ENCODE data around the gene ZNF385D. TPM values are rescaled to one million over a fixed set of nuclear protein-coding genes. Genes with fewer than 3 reads are reported as not detected.

ZNF385D gene
- polyA plus RNA-seq, 2 donors = 0.39 to 0.52 TPM

DNA sequence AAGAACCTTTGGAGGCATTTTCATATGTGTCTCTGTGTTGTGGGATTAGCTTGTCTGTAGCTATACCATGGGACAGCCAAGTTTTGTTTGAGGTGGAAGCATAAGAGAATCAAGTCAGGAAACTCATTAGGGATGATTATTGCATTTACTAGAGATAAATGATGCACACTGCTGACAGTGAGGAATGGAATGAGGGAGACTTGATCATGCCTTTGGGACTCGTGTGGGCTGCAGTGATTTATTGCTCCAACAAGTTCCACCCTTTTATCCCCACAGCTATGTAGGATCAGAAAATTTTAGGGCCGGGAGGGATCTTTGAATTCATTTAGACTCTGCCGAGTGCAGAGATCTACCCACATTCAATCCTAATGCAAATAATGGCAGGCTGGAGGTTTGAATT is 16.3 kb downstream of the ZNF385D start:
- H3K4me1 ChIP-seq (ENCODE audit: control insufficient read depth in 2 of 2, insufficient read depth in 2 of 2, low read length in 1 of 2) = no peaks in the 10 kb centered on the region
- no peaks in the 10 kb centered on the region for H3K36me3 ChIP-seq (ENCODE audit: control insufficient read depth in 2 of 2, insufficient read depth in 2 of 2, low read length in 1 of 2)
- WGBS, 2 donors = 47 to 55% methylated on average over 3 of the region's 3 CpGs
- no peaks in the 10 kb centered on the region for H3K27me3 ChIP-seq (ENCODE audit: control insufficient read depth in 1 of 2, insufficient read depth in 2 of 2, low read length in 2 of 2)
- no peaks in the 10 kb centered on the region for H3K9me3 ChIP-seq (ENCODE audit: control insufficient read depth in 2 of 2, insufficient read depth in 1 of 2, low read depth in 1 of 2, low read length in 1 of 2)
- no peak overlapping the region for H3K4me3 ChIP-seq (ENCODE audit: low read depth in 1 of 2, low read length in 2 of 2)
- H3K27ac ChIP-seq (ENCODE audit: low read depth in 2 of 2, low read length in 1 of 2) = no peak overlapping the region

DNA sequence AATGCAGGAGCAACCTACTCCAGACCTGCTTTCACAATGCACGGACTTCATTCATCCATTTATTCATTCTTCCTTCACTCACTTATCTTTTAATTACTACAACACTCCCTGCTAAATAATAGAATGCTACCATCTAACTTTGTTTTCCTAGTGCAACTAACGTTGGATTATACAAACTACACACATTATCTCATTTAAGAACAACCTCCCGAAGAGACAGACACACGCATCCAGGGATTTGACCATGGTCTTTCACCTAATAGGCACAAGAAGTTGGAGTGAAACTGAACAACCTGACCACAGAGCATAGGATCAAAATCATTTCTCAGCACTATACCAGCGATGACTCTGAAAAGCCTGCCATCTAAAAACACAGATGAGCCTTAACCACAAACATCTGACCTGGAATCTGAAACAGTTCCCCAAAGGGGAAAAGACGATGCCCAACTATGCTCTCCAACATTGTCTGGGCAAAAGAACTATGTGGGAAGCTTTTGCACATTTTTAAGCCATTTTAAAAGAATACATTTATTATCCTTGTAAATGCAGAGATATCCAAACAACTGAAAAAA is 21.0 kb downstream of the ZNF385D start:
- Histone ChIP-seq H3K36me3 (ENCODE audit: control insufficient read depth in 2 of 2, insufficient read depth in 2 of 2, low read length in 1 of 2) (no peaks in the 10 kb centered on the region), H3K27ac (ENCODE audit: low read depth in 2 of 2, low read length in 1 of 2) (no peak overlapping the region), H3K9me3 (ENCODE audit: control insufficient read depth in 2 of 2, insufficient read depth in 1 of 2, low read depth in 1 of 2, low read length in 1 of 2) (no peaks in the 10 kb centered on the region), H3K27me3 (ENCODE audit: control insufficient read depth in 1 of 2, insufficient read depth in 2 of 2, low read length in 2 of 2) (no peaks in the 10 kb centered on the region), H3K4me1 (ENCODE audit: control insufficient read depth in 2 of 2, insufficient read depth in 2 of 2, low read length in 1 of 2) (no peaks in the 10 kb centered on the region), H3K4me3 (ENCODE audit: low read depth in 1 of 2, low read length in 2 of 2) (no peak overlapping the region)
- WGBS, 2 donors = 69 to 74% methylated on average over 6 of the region's 6 CpGs

DNA sequence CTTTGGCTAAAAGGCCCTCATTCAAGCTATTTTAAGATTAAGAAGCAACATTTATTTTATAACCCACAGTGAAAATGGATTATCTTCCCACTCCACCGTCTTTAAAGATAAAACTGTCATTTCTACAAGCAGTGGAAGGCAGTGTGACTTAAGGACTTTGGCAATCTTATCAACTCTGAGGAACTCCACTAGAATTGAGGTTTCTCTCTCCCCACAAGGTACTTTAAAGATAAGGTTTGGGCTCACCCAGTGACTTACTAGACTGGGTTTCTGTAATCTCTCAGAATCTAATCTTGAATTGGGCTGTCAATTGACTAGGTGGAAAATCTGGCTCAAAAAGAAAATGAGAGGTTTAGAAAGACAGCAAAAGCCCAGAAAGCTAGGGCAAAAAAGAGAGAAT is 21.7 kb downstream of the ZNF385D start:
- no peaks in the 10 kb centered on the region for H3K36me3 ChIP-seq (ENCODE audit: control insufficient read depth in 2 of 2, insufficient read depth in 2 of 2, low read length in 1 of 2)
- H3K27me3 ChIP-seq (ENCODE audit: control insufficient read depth in 1 of 2, insufficient read depth in 2 of 2, low read length in 2 of 2) = no peaks in the 10 kb centered on the region
- H3K9me3 ChIP-seq (ENCODE audit: control insufficient read depth in 2 of 2, insufficient read depth in 1 of 2, low read depth in 1 of 2, low read length in 1 of 2) = no peaks in the 10 kb centered on the region
- 33 to 51% methylated on average over 1 of the region's 1 CpG for WGBS, 2 donors
- no peaks in the 10 kb centered on the region for H3K4me1 ChIP-seq (ENCODE audit: control insufficient read depth in 2 of 2, insufficient read depth in 2 of 2, low read length in 1 of 2)
- H3K4me3 ChIP-seq (ENCODE audit: low read depth in 1 of 2, low read length in 2 of 2) = no peak overlapping the region
- no peak overlapping the region for H3K27ac ChIP-seq (ENCODE audit: low read depth in 2 of 2, low read length in 1 of 2)

DNA sequence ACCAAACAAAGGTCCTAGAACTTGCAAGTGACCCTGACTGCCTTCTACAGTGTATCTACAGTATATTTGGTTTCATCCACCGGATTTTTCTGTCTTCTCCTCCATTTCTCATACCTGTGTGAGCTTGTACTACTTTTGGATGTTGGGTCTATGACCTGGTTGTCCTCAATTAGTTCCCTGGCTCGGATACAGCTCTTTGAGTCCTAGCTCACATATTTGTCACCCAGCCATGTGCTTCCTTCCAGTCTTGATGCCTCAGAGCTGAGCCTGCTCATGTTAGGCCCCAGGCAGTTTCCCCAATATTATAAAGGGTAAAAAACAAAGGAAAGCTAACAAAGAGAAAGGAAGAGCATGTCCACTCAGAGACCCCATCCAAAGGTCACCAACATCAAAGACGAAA is 28.2 kb downstream of the ZNF385D start:
- Histone ChIP-seq H3K9me3 (ENCODE audit: control insufficient read depth in 2 of 2, insufficient read depth in 1 of 2, low read depth in 1 of 2, low read length in 1 of 2) (no peaks in the 10 kb centered on the region), H3K36me3 (ENCODE audit: control insufficient read depth in 2 of 2, insufficient read depth in 2 of 2, low read length in 1 of 2) (no peaks in the 10 kb centered on the region), H3K4me3 (ENCODE audit: low read depth in 1 of 2, low read length in 2 of 2) (no peak overlapping the region), H3K27ac (ENCODE audit: low read depth in 2 of 2, low read length in 1 of 2) (no peak overlapping the region), H3K27me3 (ENCODE audit: control insufficient read depth in 1 of 2, insufficient read depth in 2 of 2, low read length in 2 of 2) (no peaks in the 10 kb centered on the region), H3K4me1 (ENCODE audit: control insufficient read depth in 2 of 2, insufficient read depth in 2 of 2, low read length in 1 of 2) (no peaks in the 10 kb centered on the region)
- WGBS, 2 donors = 57 to 64% methylated on average over 3 of the region's 3 CpGs

DNA sequence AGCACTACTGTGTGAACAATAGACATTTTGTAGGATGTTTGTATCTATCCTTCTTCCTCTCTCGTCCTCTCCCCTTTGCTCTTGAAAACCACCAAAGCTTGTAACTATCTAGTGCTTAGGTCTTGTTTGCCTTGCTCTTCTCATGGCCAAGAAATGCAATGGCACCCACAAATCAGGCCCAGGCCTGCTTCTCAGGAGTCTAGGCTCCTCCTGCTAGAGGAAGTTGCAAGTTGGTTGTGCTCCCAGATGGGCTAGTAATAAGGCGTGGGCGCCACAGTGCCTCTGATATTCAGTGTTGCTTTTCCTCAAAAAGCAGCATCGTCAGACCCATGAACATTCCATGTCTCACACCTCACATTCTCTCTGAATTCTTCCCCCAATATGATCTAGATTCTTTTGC is 28.7 kb downstream of the ZNF385D start:
- Histone ChIP-seq H3K4me1 (ENCODE audit: control insufficient read depth in 2 of 2, insufficient read depth in 2 of 2, low read length in 1 of 2) (no peaks in the 10 kb centered on the region), H3K9me3 (ENCODE audit: control insufficient read depth in 2 of 2, insufficient read depth in 1 of 2, low read depth in 1 of 2, low read length in 1 of 2) (no peaks in the 10 kb centered on the region), H3K27ac (ENCODE audit: low read depth in 2 of 2, low read length in 1 of 2) (no peak overlapping the region), H3K4me3 (ENCODE audit: low read depth in 1 of 2, low read length in 2 of 2) (no peak overlapping the region), H3K36me3 (ENCODE audit: control insufficient read depth in 2 of 2, insufficient read depth in 2 of 2, low read length in 1 of 2) (no peaks in the 10 kb centered on the region), H3K27me3 (ENCODE audit: control insufficient read depth in 1 of 2, insufficient read depth in 2 of 2, low read length in 2 of 2) (no peaks in the 10 kb centered on the region)
- WGBS, 2 donors = 76 to 84% methylated on average over 4 of the region's 4 CpGs

DNA sequence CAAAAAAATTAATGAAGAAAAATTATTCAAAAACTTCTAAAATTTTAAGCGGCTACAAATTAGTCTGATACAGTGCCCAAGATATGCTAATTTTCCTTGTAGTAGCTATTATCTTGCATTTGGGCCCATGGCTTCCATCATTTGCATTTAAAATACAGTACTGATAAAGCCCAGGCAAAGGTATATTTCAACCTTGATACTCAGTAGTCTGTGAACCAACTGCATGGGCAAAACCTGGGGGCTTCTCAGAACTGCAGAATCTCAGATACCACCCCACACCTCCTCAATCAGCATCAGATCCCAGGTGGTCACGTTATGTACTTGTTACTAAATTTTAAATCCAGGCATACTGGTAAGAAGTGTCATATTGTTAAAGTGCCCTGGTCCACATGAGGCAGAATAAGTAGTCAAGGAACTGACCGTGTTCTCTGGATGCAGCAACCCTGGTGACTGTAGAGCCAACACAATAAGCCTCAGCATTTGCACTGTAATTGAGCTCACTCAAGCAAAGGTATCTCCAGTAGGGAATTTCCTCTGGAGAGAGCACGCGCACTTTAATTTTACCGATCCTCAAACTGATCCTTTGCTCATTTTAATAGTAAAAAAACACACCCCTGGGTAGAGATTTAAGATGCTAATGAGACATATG is 31.9 kb downstream of the ZNF385D start:
- H3K4me1 ChIP-seq (ENCODE audit: control insufficient read depth in 2 of 2, insufficient read depth in 2 of 2, low read length in 1 of 2) = no peaks in the 10 kb centered on the region
- no peaks in the 10 kb centered on the region for H3K36me3 ChIP-seq (ENCODE audit: control insufficient read depth in 2 of 2, insufficient read depth in 2 of 2, low read length in 1 of 2)
- no peaks in the 10 kb centered on the region for H3K27me3 ChIP-seq (ENCODE audit: control insufficient read depth in 1 of 2, insufficient read depth in 2 of 2, low read length in 2 of 2)
- H3K9me3 ChIP-seq (ENCODE audit: control insufficient read depth in 2 of 2, insufficient read depth in 1 of 2, low read depth in 1 of 2, low read length in 1 of 2) = no peaks in the 10 kb centered on the region
- 87 to 89% methylated on average over 6 of the region's 6 CpGs for WGBS, 2 donors
- H3K27ac ChIP-seq (ENCODE audit: low read depth in 2 of 2, low read length in 1 of 2) = no peak overlapping the region
- H3K4me3 ChIP-seq (ENCODE audit: low read depth in 1 of 2, low read length in 2 of 2) = no peak overlapping the region

DNA sequence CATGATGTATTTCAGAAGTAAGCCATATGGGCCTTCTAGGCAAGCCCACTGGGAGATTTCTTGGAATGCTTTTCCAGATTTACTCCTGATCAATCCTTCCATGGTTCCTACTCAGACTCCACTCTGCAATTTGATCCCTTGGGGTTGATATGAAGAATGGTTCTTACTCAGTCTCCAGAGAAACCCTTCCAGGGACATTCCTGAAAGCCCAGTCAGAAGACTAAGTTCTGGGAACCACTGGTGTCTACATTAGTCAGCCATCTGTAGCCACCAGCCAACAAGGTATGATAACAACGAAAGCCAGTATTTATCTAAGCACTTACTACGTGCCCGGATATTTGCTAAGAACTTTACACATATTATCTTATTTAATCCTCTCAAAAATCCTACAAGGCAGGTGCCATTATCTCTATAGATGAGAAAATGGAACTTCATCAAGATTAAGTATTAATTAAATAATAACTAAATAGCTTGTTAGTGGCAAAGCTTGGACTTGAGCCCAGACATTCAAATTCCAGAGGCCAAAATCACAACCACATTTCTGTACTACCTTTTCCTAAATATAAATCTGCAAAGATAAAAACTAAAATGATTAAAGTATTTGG is 32.7 kb downstream of the ZNF385D start:
- H3K4me1 ChIP-seq (ENCODE audit: control insufficient read depth in 2 of 2, insufficient read depth in 2 of 2, low read length in 1 of 2) = no peaks in the 10 kb centered on the region
- H3K36me3 ChIP-seq (ENCODE audit: control insufficient read depth in 2 of 2, insufficient read depth in 2 of 2, low read length in 1 of 2) = no peaks in the 10 kb centered on the region
- H3K9me3 ChIP-seq (ENCODE audit: control insufficient read depth in 2 of 2, insufficient read depth in 1 of 2, low read depth in 1 of 2, low read length in 1 of 2) = no peaks in the 10 kb centered on the region
- no peaks in the 10 kb centered on the region for H3K27me3 ChIP-seq (ENCODE audit: control insufficient read depth in 1 of 2, insufficient read depth in 2 of 2, low read length in 2 of 2)
- H3K27ac ChIP-seq (ENCODE audit: low read depth in 2 of 2, low read length in 1 of 2) = no peak overlapping the region
- no peak overlapping the region for H3K4me3 ChIP-seq (ENCODE audit: low read depth in 1 of 2, low read length in 2 of 2)
- WGBS, 2 donors = 42 to 59% methylated on average over 3 of the region's 3 CpGs

DNA sequence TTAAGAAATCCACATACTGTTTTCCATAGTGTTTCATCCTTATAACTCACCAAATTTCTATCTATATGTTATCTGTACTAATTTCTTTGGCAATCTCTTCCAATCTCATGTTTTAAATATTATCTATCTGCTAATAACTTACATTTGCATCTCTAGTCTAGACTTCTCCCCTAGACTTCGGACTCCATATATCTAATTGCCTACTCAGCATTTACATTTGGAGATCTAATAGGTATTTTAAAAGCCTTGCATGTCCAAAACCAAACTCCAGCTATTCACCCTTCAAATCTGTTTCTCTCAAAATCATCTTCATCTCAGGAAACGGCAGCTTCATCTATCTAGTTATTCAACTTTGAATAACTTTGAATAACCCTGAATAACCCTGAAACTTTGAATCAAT is 35.3 kb downstream of the ZNF385D start:
- H3K4me1 ChIP-seq (ENCODE audit: control insufficient read depth in 2 of 2, insufficient read depth in 2 of 2, low read length in 1 of 2) = no peaks in the 10 kb centered on the region
- H3K27me3 ChIP-seq (ENCODE audit: control insufficient read depth in 1 of 2, insufficient read depth in 2 of 2, low read length in 2 of 2) = no peaks in the 10 kb centered on the region
- H3K9me3 ChIP-seq (ENCODE audit: control insufficient read depth in 2 of 2, insufficient read depth in 1 of 2, low read depth in 1 of 2, low read length in 1 of 2) = no peaks in the 10 kb centered on the region
- no peak overlapping the region for H3K27ac ChIP-seq (ENCODE audit: low read depth in 2 of 2, low read length in 1 of 2)
- H3K4me3 ChIP-seq (ENCODE audit: low read depth in 1 of 2, low read length in 2 of 2) = no peak overlapping the region
- WGBS, 2 donors = 68 to 87% methylated on average over 2 of the region's 2 CpGs
- H3K36me3 ChIP-seq (ENCODE audit: control insufficient read depth in 2 of 2, insufficient read depth in 2 of 2, low read length in 1 of 2) = no peaks in the 10 kb centered on the region

DNA sequence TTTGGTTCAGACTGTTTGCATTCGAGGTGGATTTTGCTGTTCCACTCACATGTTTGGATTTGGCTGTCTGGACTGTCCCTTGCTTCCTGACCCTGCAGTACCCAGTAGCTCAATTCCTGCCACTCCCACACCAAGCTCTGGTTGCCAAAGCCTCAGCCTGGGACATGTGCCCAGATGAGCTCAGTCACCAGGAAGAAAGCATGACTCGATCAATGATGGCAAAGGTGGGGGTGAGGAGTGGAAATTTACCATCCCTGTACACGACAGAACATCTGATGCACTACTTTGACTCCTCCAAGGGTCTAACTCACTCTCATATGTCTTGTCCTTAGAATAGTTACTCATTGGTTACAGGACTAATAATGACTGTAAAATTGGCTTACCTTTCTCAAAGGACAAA is 45.2 kb downstream of the ZNF385D start:
- 18 to 31% methylated on average over 3 of the region's 3 CpGs for WGBS, 2 donors
- Histone ChIP-seq H3K36me3 (ENCODE audit: control insufficient read depth in 2 of 2, insufficient read depth in 2 of 2, low read length in 1 of 2) (no peaks in the 10 kb centered on the region), H3K27me3 (ENCODE audit: control insufficient read depth in 1 of 2, insufficient read depth in 2 of 2, low read length in 2 of 2) (no peaks in the 10 kb centered on the region), H3K27ac (ENCODE audit: low read depth in 2 of 2, low read length in 1 of 2) (no peak overlapping the region), H3K4me1 (ENCODE audit: control insufficient read depth in 2 of 2, insufficient read depth in 2 of 2, low read length in 1 of 2) (no peaks in the 10 kb centered on the region), H3K9me3 (ENCODE audit: control insufficient read depth in 2 of 2, insufficient read depth in 1 of 2, low read depth in 1 of 2, low read length in 1 of 2) (no peaks in the 10 kb centered on the region), H3K4me3 (ENCODE audit: low read depth in 1 of 2, low read length in 2 of 2) (no peak overlapping the region)

DNA sequence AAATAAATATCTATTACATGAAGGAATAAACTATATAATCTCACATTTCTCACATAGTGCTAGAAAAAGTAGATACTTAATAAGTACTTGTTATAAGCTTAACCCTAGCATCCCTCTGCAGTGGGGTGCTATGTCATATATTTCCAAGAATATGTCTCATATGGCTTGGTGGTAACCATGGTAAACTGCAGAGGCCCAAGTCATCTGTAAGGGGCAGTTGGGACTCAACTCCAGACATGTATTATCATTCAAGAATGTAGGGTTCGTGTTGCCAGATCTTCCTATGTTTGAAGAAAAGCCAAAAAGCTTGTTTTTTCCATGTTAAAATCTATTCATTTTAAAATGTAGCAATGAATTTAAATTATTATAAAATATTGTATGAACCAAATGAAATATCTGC is 46.2 kb downstream of the ZNF385D start:
- WGBS, 2 donors = 58 to 83% methylated on average over 1 of the region's 1 CpG
- no peaks in the 10 kb centered on the region for H3K27me3 ChIP-seq (ENCODE audit: control insufficient read depth in 1 of 2, insufficient read depth in 2 of 2, low read length in 2 of 2)
- no peak overlapping the region for H3K27ac ChIP-seq (ENCODE audit: low read depth in 2 of 2, low read length in 1 of 2)
- no peaks in the 10 kb centered on the region for H3K4me1 ChIP-seq (ENCODE audit: control insufficient read depth in 2 of 2, insufficient read depth in 2 of 2, low read length in 1 of 2)
- H3K4me3 ChIP-seq (ENCODE audit: low read depth in 1 of 2, low read length in 2 of 2) = no peak overlapping the region
- no peaks in the 10 kb centered on the region for H3K9me3 ChIP-seq (ENCODE audit: control insufficient read depth in 2 of 2, insufficient read depth in 1 of 2, low read depth in 1 of 2, low read length in 1 of 2)
- no peaks in the 10 kb centered on the region for H3K36me3 ChIP-seq (ENCODE audit: control insufficient read depth in 2 of 2, insufficient read depth in 2 of 2, low read length in 1 of 2)
